ENCODE results near the gene MAB21L3. TPM values are rescaled to one million over a fixed set of nuclear protein-coding genes. Genes with fewer than 3 reads are reported as not detected.

MAB21L3 gene
- total RNA-seq, 1 donor from 2014 or later: 0.21 TPM

DNA sequence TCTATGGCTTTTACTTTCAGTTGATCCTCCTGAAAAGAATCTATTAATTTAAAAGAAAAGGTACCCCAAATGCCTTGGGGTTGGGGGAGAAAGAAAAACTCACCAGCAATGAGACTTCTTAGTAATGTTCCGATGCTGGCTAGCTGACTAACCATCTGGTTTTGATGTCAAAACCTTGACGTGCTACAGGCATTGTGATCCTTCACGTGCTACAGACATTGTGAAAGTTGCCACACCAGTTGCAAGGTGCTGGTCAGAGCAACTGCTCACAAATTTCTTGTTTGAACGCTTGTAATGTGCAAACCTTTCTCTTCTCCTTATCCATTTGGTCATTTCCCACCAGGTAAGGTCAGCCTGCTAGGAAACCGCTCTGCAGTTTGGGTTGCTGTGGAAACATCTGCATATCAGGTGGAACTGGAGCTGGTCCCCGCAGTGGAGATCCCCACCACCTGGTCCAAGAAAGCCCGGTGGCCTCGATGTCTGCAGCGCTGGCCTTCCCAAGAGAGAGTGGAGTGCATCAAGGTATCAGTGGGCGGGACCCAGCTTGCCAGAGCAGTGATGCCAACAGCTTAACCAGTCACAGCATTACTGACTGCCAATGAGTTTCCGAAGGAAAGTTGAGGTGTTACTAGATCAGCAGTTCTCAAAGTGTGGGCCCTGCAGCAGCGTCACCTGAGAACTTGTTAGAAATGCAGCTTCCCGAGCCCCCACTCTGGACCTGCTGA, 16.1 kb downstream of the MAB21L3 start:
- TF ChIP-seq, protein P1, sequence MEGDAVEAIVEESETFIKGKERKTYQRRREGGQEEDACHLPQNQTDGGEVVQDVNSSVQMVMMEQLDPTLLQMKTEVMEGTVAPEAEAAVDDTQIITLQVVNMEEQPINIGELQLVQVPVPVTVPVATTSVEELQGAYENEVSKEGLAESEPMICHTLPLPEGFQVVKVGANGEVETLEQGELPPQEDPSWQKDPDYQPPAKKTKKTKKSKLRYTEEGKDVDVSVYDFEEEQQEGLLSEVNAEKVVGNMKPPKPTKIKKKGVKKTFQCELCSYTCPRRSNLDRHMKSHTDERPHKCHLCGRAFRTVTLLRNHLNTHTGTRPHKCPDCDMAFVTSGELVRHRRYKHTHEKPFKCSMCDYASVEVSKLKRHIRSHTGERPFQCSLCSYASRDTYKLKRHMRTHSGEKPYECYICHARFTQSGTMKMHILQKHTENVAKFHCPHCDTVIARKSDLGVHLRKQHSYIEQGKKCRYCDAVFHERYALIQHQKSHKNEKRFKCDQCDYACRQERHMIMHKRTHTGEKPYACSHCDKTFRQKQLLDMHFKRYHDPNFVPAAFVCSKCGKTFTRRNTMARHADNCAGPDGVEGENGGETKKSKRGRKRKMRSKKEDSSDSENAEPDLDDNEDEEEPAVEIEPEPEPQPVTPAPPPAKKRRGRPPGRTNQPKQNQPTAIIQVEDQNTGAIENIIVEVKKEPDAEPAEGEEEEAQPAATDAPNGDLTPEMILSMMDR (IDR thresholded peaks at IDR 0.05; ENCODE audit: insufficient read depth, low read length, poor library complexity, severe bottlenecking): no peak
- Histone ChIP-seq H3K4me3 (ENCODE audit: low read depth, low read length) (no peak overlapping the region), H3K36me3 (ENCODE audit: control insufficient read depth, insufficient read depth, low read length) (no peaks in the 10 kb centered on the region), H3K27me3 (ENCODE audit: control insufficient read depth, insufficient read depth, low read length) (no peaks in the 10 kb centered on the region)
- no peak for DNase-seq (ENCODE audit: low read depth)

DNA sequence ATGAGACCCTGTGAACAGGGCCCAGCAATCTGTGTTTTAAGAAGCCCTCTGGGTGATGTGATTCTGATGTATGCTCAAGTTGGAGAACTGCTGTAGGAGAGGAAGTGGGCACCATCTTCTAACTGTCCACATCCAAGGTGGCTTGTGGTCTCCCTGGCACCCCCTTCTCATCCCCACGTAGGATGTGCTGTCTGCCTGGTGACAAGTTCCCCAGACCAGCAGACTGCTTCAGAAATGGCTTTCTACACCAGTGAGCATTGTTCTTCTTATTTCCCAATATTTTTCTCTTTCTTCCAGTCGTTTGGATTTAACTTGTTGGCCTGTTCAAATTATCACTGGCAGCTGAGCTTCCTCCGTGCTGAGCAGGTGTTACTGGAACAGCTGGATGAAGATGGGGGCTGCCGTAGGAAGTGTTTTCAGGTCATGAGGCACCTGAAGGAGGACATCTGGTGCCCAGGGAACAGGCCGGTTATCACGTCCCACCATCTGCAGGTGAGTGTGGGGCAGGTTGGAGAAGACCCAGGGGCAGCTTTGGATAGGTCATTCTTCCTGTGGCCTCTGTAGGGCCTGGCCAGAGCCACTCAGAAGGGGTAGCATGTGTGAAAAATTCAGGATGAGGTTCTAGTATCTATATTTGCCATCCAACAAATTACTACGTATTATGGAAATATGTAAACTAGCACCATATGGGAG, 16.8 kb downstream of the MAB21L3 start:
- Histone ChIP-seq H3K27me3 (ENCODE audit: control insufficient read depth, insufficient read depth, low read length) (no peaks in the 10 kb centered on the region), H3K4me3 (ENCODE audit: low read depth, low read length) (no peak overlapping the region), H3K36me3 (ENCODE audit: control insufficient read depth, insufficient read depth, low read length) (no peaks in the 10 kb centered on the region)
- no peak for DNase-seq (ENCODE audit: low read depth)
- TF ChIP-seq, protein P1 (IDR thresholded peaks at IDR 0.05; ENCODE audit: insufficient read depth, low read length, poor library complexity, severe bottlenecking): no peak

DNA sequence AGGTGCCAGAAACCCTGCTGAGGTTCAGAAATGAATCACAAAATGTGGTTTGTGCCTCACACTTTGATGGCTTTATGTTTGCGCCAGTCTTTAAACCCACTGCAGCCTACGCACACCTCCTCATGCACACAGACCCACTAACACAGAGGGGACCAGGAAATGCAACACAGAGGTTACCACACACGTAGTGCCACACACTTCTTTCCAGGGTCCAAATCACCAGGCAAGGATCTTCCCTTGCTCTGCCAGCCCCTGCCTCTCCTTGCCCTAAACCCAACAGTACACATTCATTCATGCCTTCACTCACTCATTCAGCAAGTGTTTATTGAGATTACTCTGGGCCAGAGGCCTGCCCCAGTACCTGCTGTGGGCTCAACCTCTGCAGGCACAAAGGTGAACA, 17.5 kb downstream of the MAB21L3 start:
- TF ChIP-seq, protein P1 (IDR thresholded peaks at IDR 0.05; ENCODE audit: insufficient read depth, low read length, poor library complexity, severe bottlenecking): no peak
- DNase-seq (ENCODE audit: low read depth): no peak
- H3K4me3 ChIP-seq (ENCODE audit: low read depth, low read length): no peak overlapping the region
- H3K36me3 ChIP-seq (ENCODE audit: control insufficient read depth, insufficient read depth, low read length): no peaks in the 10 kb centered on the region
- no peaks in the 10 kb centered on the region for H3K27me3 ChIP-seq (ENCODE audit: control insufficient read depth, insufficient read depth, low read length)

GRCh38 chr1:116129537-116129936, 18.3 kb downstream of the MAB21L3 start:
- no peaks in the 10 kb centered on the region for H3K36me3 ChIP-seq (ENCODE audit: control insufficient read depth, insufficient read depth, low read length)
- no peak overlapping the region for H3K4me3 ChIP-seq (ENCODE audit: low read depth, low read length)
- TF ChIP-seq, protein P1 (IDR thresholded peaks at IDR 0.05; ENCODE audit: insufficient read depth, low read length, poor library complexity, severe bottlenecking): no peak
- DNase-seq (ENCODE audit: low read depth): no peak
- H3K27me3 ChIP-seq (ENCODE audit: control insufficient read depth, insufficient read depth, low read length): no peaks in the 10 kb centered on the region

DNA sequence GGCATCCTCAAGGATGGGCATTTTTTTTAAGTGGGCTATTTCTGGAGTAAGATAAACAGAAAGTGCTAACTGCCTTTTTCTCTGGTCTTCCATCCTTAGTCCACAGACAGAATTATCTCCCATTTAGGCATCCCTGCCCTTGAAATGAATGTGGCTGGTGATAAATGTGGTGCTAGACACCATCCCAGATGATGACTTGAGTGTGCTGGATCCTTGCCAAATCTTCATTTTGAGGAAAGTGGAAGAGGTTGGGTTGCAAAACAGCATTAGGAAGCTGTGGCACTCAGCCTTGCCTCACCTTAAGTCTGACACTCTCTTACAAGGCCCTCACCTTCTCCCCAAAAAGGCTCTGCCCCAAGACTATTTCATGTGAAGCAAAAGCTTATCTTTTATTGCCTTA, 19.2 kb downstream of the MAB21L3 start:
- Histone ChIP-seq H3K27me3 (ENCODE audit: control insufficient read depth, insufficient read depth, low read length) (no peaks in the 10 kb centered on the region), H3K36me3 (ENCODE audit: control insufficient read depth, insufficient read depth, low read length) (no peaks in the 10 kb centered on the region), H3K4me3 (ENCODE audit: low read depth, low read length) (no peak overlapping the region)
- TF ChIP-seq, protein P1 (IDR thresholded peaks at IDR 0.05; ENCODE audit: insufficient read depth, low read length, poor library complexity, severe bottlenecking): no peak
- no peak for DNase-seq (ENCODE audit: low read depth)
